Esophagus squamous epithelium (tissue), 4 donors: ENCODE results near the gene LBP.

Source experiments
- POLR2A ChIP-seq, 4 donors: fragments of 450-650 bp; IDR thresholded peaks; one replicate each; pipeline ENCODE4 v1.6.1; 2017; ENCODE audit warnings: antibody characterized with exemption in 4 of 4, mild to moderate bottlenecking in 4 of 4, moderate library complexity in 3 of 4
- TF ChIP-seq, protein P1 (sequence below), 6 experiments: fragments of 450-650 bp in 4 of 6; fragments of 200-600 bp in 2 of 6; sonication (generic) in 2 of 6; IDR thresholded peaks; one replicate each; pipeline ENCODE4 v1.5.1; 2016 to 2019; ENCODE audit warnings: antibody characterized with exemption in 6 of 6, mild to moderate bottlenecking in 4 of 6, moderate library complexity in 4 of 6

DNA sequence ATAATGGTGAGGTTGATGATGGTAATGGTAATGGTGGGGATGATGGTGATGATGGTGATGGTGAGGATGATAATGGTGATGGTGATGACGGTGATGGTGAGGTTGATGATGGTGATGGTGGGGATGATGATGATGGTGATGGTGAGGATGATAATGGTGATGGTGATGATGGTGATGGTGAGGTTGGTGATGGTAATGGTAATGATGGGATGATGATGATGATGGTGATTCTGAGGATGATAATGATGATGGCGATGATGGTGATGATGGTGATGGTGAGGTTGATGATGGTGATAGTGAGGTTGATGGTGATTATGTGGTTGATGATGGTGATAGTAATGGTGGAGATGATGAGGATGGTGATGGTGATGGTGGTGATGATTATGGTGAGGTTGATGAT is 32.6 kb upstream of the LBP start:
- TF ChIP-seq, protein P1, sequence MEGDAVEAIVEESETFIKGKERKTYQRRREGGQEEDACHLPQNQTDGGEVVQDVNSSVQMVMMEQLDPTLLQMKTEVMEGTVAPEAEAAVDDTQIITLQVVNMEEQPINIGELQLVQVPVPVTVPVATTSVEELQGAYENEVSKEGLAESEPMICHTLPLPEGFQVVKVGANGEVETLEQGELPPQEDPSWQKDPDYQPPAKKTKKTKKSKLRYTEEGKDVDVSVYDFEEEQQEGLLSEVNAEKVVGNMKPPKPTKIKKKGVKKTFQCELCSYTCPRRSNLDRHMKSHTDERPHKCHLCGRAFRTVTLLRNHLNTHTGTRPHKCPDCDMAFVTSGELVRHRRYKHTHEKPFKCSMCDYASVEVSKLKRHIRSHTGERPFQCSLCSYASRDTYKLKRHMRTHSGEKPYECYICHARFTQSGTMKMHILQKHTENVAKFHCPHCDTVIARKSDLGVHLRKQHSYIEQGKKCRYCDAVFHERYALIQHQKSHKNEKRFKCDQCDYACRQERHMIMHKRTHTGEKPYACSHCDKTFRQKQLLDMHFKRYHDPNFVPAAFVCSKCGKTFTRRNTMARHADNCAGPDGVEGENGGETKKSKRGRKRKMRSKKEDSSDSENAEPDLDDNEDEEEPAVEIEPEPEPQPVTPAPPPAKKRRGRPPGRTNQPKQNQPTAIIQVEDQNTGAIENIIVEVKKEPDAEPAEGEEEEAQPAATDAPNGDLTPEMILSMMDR (IDR thresholded peaks at IDR 0.05): no peak
- no peak for TF ChIP-seq POLR2A (IDR thresholded peaks at IDR 0.05)
